Left lung (tissue), 10 donors: ENCODE results near the gene ANXA2. TPM values are rescaled to one million over a fixed set of nuclear protein-coding genes. Genes with fewer than 3 reads are reported as not detected.

Experiments
- ATAC-seq: fragments of 200-7000 bp; cut with Tn5 transposase; one replicate; pipeline ENCODE4 v1.9.1; 2020; ENCODE audit warnings: moderate library complexity
- DNase-seq, 4 donors: peaks; one replicate each; pipeline ENCODE4 v3.0.0-alpha.2; 2013 to 2020
- H3K27ac ChIP-seq, 2 donors: fragments of 200-600 bp; sonication (generic) in 1 of 2; one replicate each; pipeline versions ENCODE4 v1.5.0 to v1.8.0; 2020 to 2021
- H3K27me3 ChIP-seq, 2 donors: fragments of 200-600 bp; sonication (generic) in 1 of 2; one replicate each; pipeline versions ENCODE4 v1.5.0 to v1.8.0; 2020 to 2021
- H3K36me3 ChIP-seq, 2 donors: fragments of 200-600 bp; sonication (generic) in 1 of 2; one replicate each; pipeline versions ENCODE4 v1.5.0 to v1.8.0; 2020 to 2021
- H3K4me1 ChIP-seq, 2 donors: fragments of 200-600 bp; one replicate each; pipeline ENCODE4 v1.8.0; 2021
- H3K4me3 ChIP-seq, 2 donors: fragments of 200-600 bp; sonication (generic) in 1 of 2; one replicate each; pipeline versions ENCODE4 v1.5.0 to v1.8.0; 2020 to 2021; ENCODE audit warnings: mild to moderate bottlenecking in 1 of 2
- H3K9me3 ChIP-seq, 2 donors: fragments of 200-600 bp; sonication (generic) in 1 of 2; one replicate each; pipeline versions ENCODE4 v1.5.0 to v1.8.0; 2020 to 2021
- CTCF ChIP-seq, 2 donors: fragments of 200-600 bp; sonication (generic) in 1 of 2; IDR thresholded peaks; one replicate each; pipeline versions ENCODE4 v1.5.0 to v1.8.0; 2021; ENCODE audit warnings: antibody characterized with exemption in 2 of 2
- intact Hi-C, 2 donors: fragments of 100-400 bp; cut with DNase I; formaldehyde crosslinking; loops; one replicate each; pipeline versions ENCODE4 v1.11.2 to v1.14.2; 2022
- polyA plus RNA-seq, 6 donors: library from polyadenylated mRNA; unstranded; fragments of 120-200 nt; gene quantifications; one replicate each; pipeline ENCODE4 v1.2.1, GENCODE V29; 2013; ENCODE audit not compliant: insufficient read length in 6 of 6
- total RNA-seq, 2 donors: library from RNA; stranded (reverse); fragmentation: NEBNext Ultra II Directional; extraction: Animal tissue kit (Norgen Biotek cat#: 25700); gene quantifications; one replicate each; pipeline ENCODE4 v1.2.1, GENCODE V29; 2021
- donor health status: DM: no; HTN: yes; CAD: no.
- donor health status: DM: no; HTN: no; CAD: no.

ANXA2 gene
- total and polyA plus RNA-seq, 8 donors: 521 to 1,593 (median 699) TPM

- no peak for ATAC-seq
- peaks cover 0 to 15% of the 10 kb centered on the region in 2 donors for H3K36me3 ChIP-seq
- intact Hi-C loops: no loop called here
- H3K27me3 ChIP-seq: peaks cover 0 to 25% of the 10 kb centered on the region in 2 donors
- no peak overlapping the region for H3K4me3 ChIP-seq
- H3K9me3 ChIP-seq: no peaks in the 10 kb centered on the region
- H3K4me1 ChIP-seq: peaks cover 20 to 29% of the 10 kb centered on the region in 2 donors
- peak overlapping the region; percentile 16 to 58 for H3K27ac ChIP-seq
- TF ChIP-seq CTCF (IDR thresholded peaks at IDR 0.05): no peak
- no peak for DNase-seq
These were observed 1.6 kb upstream of the ANXA2 start for GRCh38 chr15:60399246-60399915.

GRCh38 chr15:60396958-60397771 lies 621 bp downstream of the ANXA2 start:
- intact Hi-C loops: no loop called here
- peak overlapping the region; percentile 76 to 83 for H3K4me3 ChIP-seq
- peak overlapping the region; percentile 93 to 95 for H3K27ac ChIP-seq
- H3K36me3 ChIP-seq: peaks cover 0 to 15% of the 10 kb centered on the region in 2 donors
- TF ChIP-seq CTCF (IDR thresholded peaks at IDR 0.05): no peak
- peaks cover 41 to 51% of the 10 kb centered on the region in 2 donors for H3K4me1 ChIP-seq
- peaks cover 0 to 25% of the 10 kb centered on the region in 2 donors for H3K27me3 ChIP-seq
- no peaks in the 10 kb centered on the region for H3K9me3 ChIP-seq
- DNase-seq (peak in 3 of 4 donors; percentile 64 to 90 (median 76)), ATAC-seq (peak; percentile 63)

- intact Hi-C loops: no loop called here
- H3K36me3 ChIP-seq: peaks cover 0 to 15% of the 10 kb centered on the region in 2 donors
- H3K4me1 ChIP-seq: peaks cover 46 to 57% of the 10 kb centered on the region in 2 donors
- peak overlapping the region; percentile 76 to 83 for H3K4me3 ChIP-seq
- no peaks in the 10 kb centered on the region for H3K9me3 ChIP-seq
- DNase-seq (no peak), ATAC-seq (no peak)
- peaks cover 0 to 25% of the 10 kb centered on the region in 2 donors for H3K27me3 ChIP-seq
- H3K27ac ChIP-seq: peak overlapping the region; percentile 93 to 95
- no peak for TF ChIP-seq CTCF (IDR thresholded peaks at IDR 0.05)
These were observed 1.2 kb downstream of the ANXA2 start for GRCh38 chr15:60396560-60396957.

- H3K27ac ChIP-seq: peak overlapping the region; percentile 93 to 95
- TF ChIP-seq CTCF (IDR thresholded peaks at IDR 0.05): no peak
- H3K4me1 ChIP-seq: peaks cover 50 to 62% of the 10 kb centered on the region in 2 donors
- peak overlapping the region; percentile 76 to 83 for H3K4me3 ChIP-seq
- H3K9me3 ChIP-seq: no peaks in the 10 kb centered on the region
- peaks cover 0 to 15% of the 10 kb centered on the region in 2 donors for H3K36me3 ChIP-seq
- intact Hi-C loops: no loop called here
- ATAC-seq (no peak), DNase-seq (peak in 1 of 4 donors; percentile 48)
- H3K27me3 ChIP-seq: peaks cover 0 to 25% of the 10 kb centered on the region in 2 donors
These were observed 1.7 kb downstream of the ANXA2 start for GRCh38 chr15:60396100-60396499.
